Ovary (tissue), 10 donors: ENCODE data around the gene COMMD4. TPM values are rescaled to one million over a fixed set of nuclear protein-coding genes. Genes with fewer than 3 reads are reported as not detected.
"Not testable (repeated sequence)": the region's sequence is repeated elsewhere in the genome, so short reads cannot be mapped to it uniquely, and the experiment has no call there.

Experiments used
- DNase-seq, 5 donors: peaks; one replicate each; pipeline ENCODE4 v3.0.0-alpha.2; 2019 to 2020
- H3K27ac ChIP-seq, 2 donors: fragments of 200-600 bp; one replicate each; pipeline versions ENCODE4 v1.5.1 to v1.8.0; 2019 to 2022
- H3K27me3 ChIP-seq: fragments of 200-600 bp; one replicate; pipeline ENCODE4 v1.8.0; 2022
- H3K36me3 ChIP-seq: fragments of 200-600 bp; sonication (generic); one replicate; pipeline ENCODE4 v1.5.1; 2019
- H3K4me1 ChIP-seq: one replicate; pipeline ENCODE4 v1.8.1; 2013; ENCODE audit warnings: mild to moderate bottlenecking, moderate library complexity; ENCODE audit not compliant: insufficient read depth
- H3K4me3 ChIP-seq: fragments of 200-600 bp; sonication (generic); one replicate; pipeline ENCODE4 v1.5.1; 2017
- H3K9me3 ChIP-seq, 2 donors: fragments of 200-600 bp in 1 of 2; sonication (generic) in 1 of 2; one replicate each; pipeline versions ENCODE4 v1.5.1 to v1.8.1; 2013 to 2019; ENCODE audit warnings: mild to moderate bottlenecking in 1 of 2, moderate library complexity in 1 of 2
- CTCF ChIP-seq, 3 donors: fragments of 450-650 bp in 2 of 3; fragments of 200-600 bp in 1 of 3; IDR thresholded peaks; one replicate each; pipeline versions ENCODE4 v1.5.1 to v1.8.0; 2016 to 2022; ENCODE audit warnings: antibody characterized with exemption in 3 of 3, mild to moderate bottlenecking in 1 of 3
- EP300 ChIP-seq: sonication (generic); formaldehyde crosslinking; IDR thresholded peaks from one replicate; pipeline ENCODE4 v1.6.1; 2017; ENCODE audit warnings: antibody characterized with exemption
- POLR2A ChIP-seq: fragments of 450-650 bp; IDR thresholded peaks from one replicate; pipeline ENCODE4 v1.6.1; 2017; ENCODE audit warnings: antibody characterized with exemption, mild to moderate bottlenecking, moderate library complexity
- WGBS, 3 donors: extraction: QIAGEN DNeasy Blood & Tissue Kit in 1 of 3; methylation state at CpG; one replicate each; pipeline versions ENCODE4 v1.1.5 to v1.1.7; 2013 to 2017; 5-methylcytosine and 5-hydroxymethylcytosine counted together
- intact Hi-C, 4 donors: fragments of 100-400 bp; cut with DNase I; formaldehyde crosslinking; loops; one replicate each; pipeline versions ENCODE4 v1.11.0 to v1.15.1; 2022 to 2023
- long read RNA-seq, 3 donors: library from polyadenylated mRNA in 2 of 3; unstranded in 2 of 3; transcript quantifications; one replicate each; pipeline ENCODE4 v2.0.0 and lab custom pipeline, GENCODE V29; 2021 to 2026
- polyA plus RNA-seq, 2 donors: library from polyadenylated mRNA; stranded (reverse); fragments of 200-250 nt in 1 of 2; fragments of 350-450 nt in 1 of 2; fragmentation: Illumina TruSeq in 1 of 2; extraction: RNeasy Lipid Tissue Mini Kit (QIAGEN cat#74804) in 1 of 2; gene quantifications; one replicate each; pipeline ENCODE4 v1.2.3, GENCODE V29; 2013 to 2014
- total RNA-seq, 7 donors: library from RNA; depleted of rRNA in 2 of 7; stranded (reverse); fragments of >200 nt in 2 of 7; fragmentation: NEBNext Ultra II Directional in 3 of 7; extraction: Animal tissue kit (Norgen Biotek cat#: 25700) in 3 of 7; gene quantifications; one replicate each; pipeline versions ENCODE4 v1.1.0 to v1.2.4, GENCODE V29; 2016 to 2023
- donor health status: DM: no; HTN: no; CAD: no; lungs with moderate emphysema.
- donor health status: DM: no; HTN: no; CAD: no.
- donor health status: Bipolar disorder and iron deficiency.
- donor health status: DM: yes; HTN: yes; CAD: no.
- donor health status: DM: no; HTN: no; CAD: no.
- donor health status: DM: yes; HTN: yes; CAD: no.

COMMD4 gene
- 10 to 100 TPM; 26.2 to 48.6 (median 42.0) TPM for total RNA-seq
- polyA plus RNA-seq: 10 to 100 TPM; 12.1 to 67.9 TPM
- long read RNA-seq, donor 1, full-length matches to known transcripts: 14 of 40 reads
- long read RNA-seq, donor 1, partial matches to known transcripts: 10 of 40 reads
- long read RNA-seq, donor 1, other reads (novel, unspliced or antisense): 16 of 40 reads
- long read RNA-seq, donor 2, full-length matches to known transcripts: 41 of 71 reads
- long read RNA-seq, donor 2, partial matches to known transcripts: 30 of 71 reads
- long read RNA-seq, donor 2, other reads (novel, unspliced or antisense): 0 of 71 reads
- long read RNA-seq, donor 3, full-length matches to known transcripts: 26 of 45 reads
- long read RNA-seq, donor 3, partial matches to known transcripts: 6 of 45 reads
- long read RNA-seq, donor 3, other reads (novel, unspliced or antisense): 13 of 45 reads

GRCh38 chr15:75335705-75336355, at the start of gene COMMD4:
TSS of gene COMMD4 (plus strand) at chr15:75336063. CDS start at chr15:75336090, 27 bp downstream.
- 0% methylated on average over 42 of the region's 42 CpGs for WGBS, 3 donors
- DNase-seq: peak; percentile 96 to 98 (median 98)
- Histone ChIP-seq H3K4me3 (peak within 1 kb of the TSS; percentile 67), H3K36me3 (no peaks in the 10 kb centered on the region), H3K27ac (peak within 1 kb of the TSS in 1 of 2 donors; percentile 69), H3K27me3 (no peaks in the 10 kb centered on the region), H3K9me3 (no peaks in the 10 kb centered on the region), H3K4me1 (peaks cover 7% of the 10 kb centered on the region)
- intact Hi-C loops: no loop called here
- TF ChIP-seq POLR2A (no peak), EP300 (no peak)

DNA sequence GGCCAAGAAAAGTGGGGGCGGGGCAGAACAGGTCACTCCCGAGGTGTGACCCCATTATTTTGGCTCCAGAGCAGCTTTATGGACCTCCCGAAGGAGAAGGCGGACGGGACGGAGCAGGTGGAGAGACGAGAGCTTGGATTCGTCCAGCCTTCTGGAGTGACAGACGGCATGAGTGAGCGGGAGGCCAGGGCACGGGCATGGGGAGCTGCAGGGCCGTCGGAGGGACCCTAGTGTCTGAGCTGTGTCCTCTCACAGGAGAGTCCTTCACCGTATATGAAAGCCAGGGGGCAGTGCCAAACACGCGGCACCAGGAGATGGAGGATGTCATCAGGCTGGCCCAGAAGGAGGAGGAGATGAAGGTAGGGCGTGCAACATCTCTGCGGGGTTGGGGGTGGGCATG, 42.2 kb upstream of the COMMD4 start:
- intact Hi-C loops, H3K9me3 ChIP-seq, H3K36me3 ChIP-seq, H3K4me3 ChIP-seq, DNase-seq, H3K4me1 ChIP-seq, H3K27me3 ChIP-seq, H3K27ac ChIP-seq: not testable (repeated sequence)
- WGBS, 3 donors: 47% methylated on average over 5 of the region's 18 CpGs; no CpG with 5 or more reads in 2 of the 3 donors

DNA sequence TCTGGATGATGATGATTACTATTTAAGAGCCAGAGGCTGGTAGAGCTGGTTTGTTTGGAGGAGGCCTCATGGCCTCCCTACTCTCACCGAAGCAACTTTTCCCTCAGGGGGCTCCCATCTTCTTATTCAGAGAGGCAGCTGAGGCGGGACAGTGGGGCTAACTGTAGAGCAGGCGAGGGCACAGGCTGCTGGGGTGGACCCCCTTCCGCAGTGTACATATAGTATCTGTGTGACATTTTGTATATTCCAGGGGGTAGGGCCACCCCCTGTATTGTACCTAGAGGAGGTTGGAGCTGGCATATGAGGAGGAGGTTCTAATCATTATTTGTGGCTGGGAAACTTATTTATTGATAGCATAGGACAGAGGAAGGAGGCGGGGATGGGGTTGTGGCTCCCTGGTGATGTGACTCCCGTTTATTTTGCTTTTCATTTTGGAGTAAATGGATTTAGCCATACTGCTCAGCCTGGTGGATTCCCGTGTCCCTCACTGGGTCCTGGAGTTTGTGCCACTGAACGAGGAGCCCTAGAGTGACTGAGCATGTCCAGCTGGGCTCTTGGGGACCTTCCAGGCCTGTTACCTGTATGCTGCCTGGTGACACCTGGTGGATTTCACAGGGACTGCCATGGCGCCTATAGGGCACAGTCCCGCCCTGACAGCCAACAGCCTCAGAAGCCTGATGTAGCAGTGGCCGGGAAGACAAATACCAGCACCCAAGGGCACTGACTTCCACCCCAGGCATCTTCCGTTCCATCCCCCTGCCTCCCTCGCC, 37.1 kb upstream of the COMMD4 start:
- DNase-seq, intact Hi-C loops, H3K4me3 ChIP-seq, H3K4me1 ChIP-seq, H3K27me3 ChIP-seq, H3K9me3 ChIP-seq, H3K36me3 ChIP-seq, H3K27ac ChIP-seq: not testable (repeated sequence)
- WGBS, 3 donors: 75 to 100% (median 78%) methylated on average over 4 to 8 of the region's 13 CpGs

DNA sequence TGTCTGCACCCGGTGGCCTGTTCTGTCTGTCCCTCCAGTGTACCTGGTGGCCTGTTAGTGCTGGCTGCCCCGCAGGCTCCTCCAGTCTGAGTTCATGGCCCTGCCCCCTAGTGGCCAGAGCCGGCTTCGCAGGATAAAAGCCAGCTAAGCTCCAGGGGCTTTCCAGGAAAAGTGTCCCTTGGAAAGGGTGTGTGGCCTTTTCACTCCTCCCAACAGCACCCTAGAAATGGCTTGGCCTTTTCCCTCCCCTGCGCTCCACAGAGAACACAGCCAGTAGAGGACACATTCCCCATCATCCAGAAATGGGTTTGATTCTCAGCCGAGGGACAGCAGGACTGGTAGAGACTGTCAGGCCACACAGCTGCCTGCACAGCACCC, 36.6 kb upstream of the COMMD4 start:
- TF ChIP-seq CTCF (IDR thresholded peaks at IDR 0.05): peak in 1 of 3 donors; percentile 26
- intact Hi-C loops: not testable (repeated sequence)
- WGBS, 3 donors: 18 to 26% (median 20%) methylated on average over 5 to 6 of the region's 6 CpGs

GRCh38 chr15:75300026-75300425, 35.8 kb upstream of the COMMD4 start:
- not testable (repeated sequence) for H3K4me3 ChIP-seq, DNase-seq, H3K27me3 ChIP-seq, H3K27ac ChIP-seq, H3K36me3 ChIP-seq, H3K9me3 ChIP-seq, H3K4me1 ChIP-seq
- intact Hi-C loops: loop anchor here in 1 of 4 donors (10.0 kb wide), 1 partner anchor 275 kb away; the partner anchor contains the start of gene PPCDC
- WGBS, 3 donors: 49 to 57% (median 53%) methylated on average over 6 of the region's 6 CpGs

More for the DNA sequence above, 36.6 kb upstream of the COMMD4 start:
- not testable (repeated sequence) for H3K4me3 ChIP-seq, H3K4me1 ChIP-seq, H3K36me3 ChIP-seq, H3K9me3 ChIP-seq, H3K27ac ChIP-seq, H3K27me3 ChIP-seq
- DNase-seq: peak; percentile 35 to 73 (median 55)

DNA sequence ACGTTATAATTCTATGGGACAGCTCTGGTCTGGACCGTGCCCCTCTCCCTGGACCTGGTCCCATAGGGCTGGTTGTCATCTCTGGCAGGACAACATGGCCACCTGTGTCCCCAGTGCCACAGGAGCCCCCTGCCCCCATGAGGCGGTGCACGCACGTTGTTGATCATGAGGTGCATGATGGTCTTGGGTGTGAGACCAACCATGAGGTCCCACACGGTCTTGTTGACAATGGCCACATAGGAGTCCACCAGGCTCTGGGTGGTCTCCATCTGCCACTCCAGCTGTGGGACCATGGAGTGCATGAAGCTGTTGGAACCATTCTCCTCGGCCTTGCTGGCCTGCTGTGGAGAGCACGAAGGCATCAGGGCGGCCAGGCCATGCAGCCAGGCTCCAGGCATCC, 33.5 kb upstream of the COMMD4 start:
- Histone ChIP-seq H3K27ac (no peak overlapping the region), H3K9me3 (no peaks in the 10 kb centered on the region), H3K36me3 (no peaks in the 10 kb centered on the region), H3K4me1 (no peaks in the 10 kb centered on the region), H3K4me3 (no peak overlapping the region), H3K27me3 (no peaks in the 10 kb centered on the region)
- TF ChIP-seq EP300 (no peak), POLR2A (no peak), CTCF (IDR thresholded peaks at IDR 0.05) (no peak)
- DNase-seq: no peak
- 89% methylated on average over 6 to 9 of the region's 9 CpGs for WGBS, 3 donors
- intact Hi-C loops: loop anchor here in 1 of 4 donors (10.0 kb wide), 1 partner anchor 278 kb away; the partner anchor contains the start of gene PPCDC

DNA sequence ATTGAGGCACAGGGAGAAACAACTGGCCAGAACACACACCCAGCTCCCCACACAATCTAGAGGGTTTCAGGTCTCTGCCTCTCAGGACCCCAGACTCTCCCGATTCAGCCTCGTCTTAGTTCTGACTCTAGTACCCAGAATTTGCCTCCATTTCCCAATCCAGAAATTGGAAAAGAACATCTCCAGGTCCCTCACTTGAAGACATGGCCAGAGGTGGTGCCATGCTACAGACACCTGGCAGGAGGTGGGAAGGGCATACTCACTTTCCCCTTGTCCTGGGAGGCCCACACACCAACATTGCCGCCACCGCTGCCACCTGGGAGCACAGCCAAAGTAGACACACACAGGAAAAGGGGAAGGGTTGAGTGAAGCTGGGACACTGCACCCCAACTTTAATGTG, 33.1 kb upstream of the COMMD4 start:
- WGBS, 3 donors: 93 to 95% (median 95%) methylated on average over 4 of the region's 4 CpGs
- intact Hi-C loops: loop anchor here in 1 of 4 donors (10.0 kb wide), 1 partner anchor 278 kb away; the partner anchor contains the start of gene PPCDC

More for the DNA sequence above, 33.1 kb upstream of the COMMD4 start:
- H3K27ac ChIP-seq, H3K36me3 ChIP-seq, DNase-seq, H3K27me3 ChIP-seq, H3K4me3 ChIP-seq, H3K9me3 ChIP-seq, H3K4me1 ChIP-seq: not testable (repeated sequence)
